Measurements from ENCODE around the gene AK8. TPM values are rescaled to one million over a fixed set of nuclear protein-coding genes. Genes with fewer than 3 reads are reported as not detected.

The AK8 gene
- total RNA-seq, 6 donors from 2014 or later: 0.44 to 8.4 (median 3.6) TPM

GRCh38 chr9:132832171-132832881, 45.8 kb downstream of the AK8 start:
- DNase-seq (no peak), ATAC-seq (ENCODE audit: low FRiP score in 2 of 2) (no peak)
- H3K36me3 ChIP-seq: no peaks in the 10 kb centered on the region
- TF ChIP-seq EP300 (IDR thresholded peaks at IDR 0.05) (no peak), POLR2AphosphoS5 (IDR thresholded peaks at IDR 0.05) (no peak), POLR2A (IDR thresholded peaks at IDR 0.05) (no peak)
- TF ChIP-seq, protein P1, sequence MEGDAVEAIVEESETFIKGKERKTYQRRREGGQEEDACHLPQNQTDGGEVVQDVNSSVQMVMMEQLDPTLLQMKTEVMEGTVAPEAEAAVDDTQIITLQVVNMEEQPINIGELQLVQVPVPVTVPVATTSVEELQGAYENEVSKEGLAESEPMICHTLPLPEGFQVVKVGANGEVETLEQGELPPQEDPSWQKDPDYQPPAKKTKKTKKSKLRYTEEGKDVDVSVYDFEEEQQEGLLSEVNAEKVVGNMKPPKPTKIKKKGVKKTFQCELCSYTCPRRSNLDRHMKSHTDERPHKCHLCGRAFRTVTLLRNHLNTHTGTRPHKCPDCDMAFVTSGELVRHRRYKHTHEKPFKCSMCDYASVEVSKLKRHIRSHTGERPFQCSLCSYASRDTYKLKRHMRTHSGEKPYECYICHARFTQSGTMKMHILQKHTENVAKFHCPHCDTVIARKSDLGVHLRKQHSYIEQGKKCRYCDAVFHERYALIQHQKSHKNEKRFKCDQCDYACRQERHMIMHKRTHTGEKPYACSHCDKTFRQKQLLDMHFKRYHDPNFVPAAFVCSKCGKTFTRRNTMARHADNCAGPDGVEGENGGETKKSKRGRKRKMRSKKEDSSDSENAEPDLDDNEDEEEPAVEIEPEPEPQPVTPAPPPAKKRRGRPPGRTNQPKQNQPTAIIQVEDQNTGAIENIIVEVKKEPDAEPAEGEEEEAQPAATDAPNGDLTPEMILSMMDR (IDR thresholded peaks at IDR 0.05): no peak
- H3K27ac ChIP-seq: no peak overlapping the region
- H3K4me3 ChIP-seq: no peak overlapping the region
- 55 to 67% methylated on average over 9 of the region's 9 CpGs for WGBS, 2 donors
- no peaks in the 10 kb centered on the region for H3K27me3 ChIP-seq
- H3K4me1 ChIP-seq: peaks cover 0 to 5% (median 2%) of the 10 kb centered on the region in 4 donors
- H3K9me3 ChIP-seq: no peaks in the 10 kb centered on the region

GRCh38 chr9:132828201-132828770, 49.8 kb downstream of the AK8 start:
- Histone ChIP-seq H3K36me3 (no peaks in the 10 kb centered on the region), H3K4me3 (no peak overlapping the region), H3K9me3 (no peaks in the 10 kb centered on the region), H3K4me1 (peaks cover 0 to 9% (median 2%) of the 10 kb centered on the region in 4 donors), H3K27ac (no peak overlapping the region), H3K27me3 (no peaks in the 10 kb centered on the region)
- TF ChIP-seq POLR2AphosphoS5 (IDR thresholded peaks at IDR 0.05) (no peak), POLR2A (IDR thresholded peaks at IDR 0.05) (no peak), EP300 (IDR thresholded peaks at IDR 0.05) (no peak)
- TF ChIP-seq, protein P1 (IDR thresholded peaks at IDR 0.05): no peak
- ATAC-seq (ENCODE audit: low FRiP score in 2 of 2) (no peak), DNase-seq (no peak)
- 78 to 84% methylated on average over 13 to 16 of the region's 16 CpGs for WGBS, 2 donors

- no peak for ATAC-seq (ENCODE audit: low FRiP score in 2 of 2)
Observed at GRCh38 chr9:132827366-132827765, 50.7 kb downstream of the AK8 start.

DNA sequence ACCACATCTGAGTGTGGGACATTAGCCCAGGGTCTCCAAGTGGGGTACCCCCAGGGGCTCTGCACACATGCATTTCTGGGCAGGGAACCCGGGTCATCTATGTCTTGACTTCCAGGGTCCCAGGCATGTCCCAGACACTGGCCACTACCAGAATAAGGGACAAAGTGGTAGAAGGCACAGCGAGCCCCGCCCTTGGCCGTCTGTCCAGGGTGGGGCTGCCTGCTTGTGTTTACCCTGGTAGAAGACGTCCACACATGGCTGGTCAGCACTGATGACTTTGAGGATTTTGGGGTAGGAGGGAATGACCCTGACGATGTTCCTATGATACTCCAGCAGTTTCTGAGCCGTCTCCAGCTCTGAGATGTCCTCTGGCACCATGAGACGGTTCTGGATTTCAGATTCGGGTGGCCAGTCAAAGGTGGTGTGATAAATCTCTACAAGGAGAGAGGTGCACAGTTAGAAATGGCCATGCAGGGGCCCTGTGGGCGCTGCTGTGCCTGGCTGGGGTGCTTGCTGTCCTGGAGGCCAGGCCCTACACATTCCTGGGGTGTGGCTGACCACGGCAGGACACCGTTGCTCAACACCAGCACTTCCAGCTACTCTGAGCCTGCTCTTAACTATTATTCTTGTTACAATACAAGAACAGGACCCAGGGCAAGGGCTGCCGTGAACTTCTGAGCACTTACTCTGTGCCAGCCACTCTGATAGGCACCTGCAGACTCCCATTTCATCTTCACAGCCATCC, 51.3 kb downstream of the AK8 start:
- peak; percentile 49 to 89 for ATAC-seq (ENCODE audit: low FRiP score in 2 of 2)
- H3K4me3 ChIP-seq: no peak overlapping the region
- H3K4me1 ChIP-seq: peaks cover 0 to 9% (median 2%) of the 10 kb centered on the region in 4 donors
- peak overlapping the region in 1 of 4 donors; percentile 32 for H3K27ac ChIP-seq
- no peaks in the 10 kb centered on the region for H3K36me3 ChIP-seq
- WGBS, 2 donors: 72 to 86% methylated on average over 9 to 13 of the region's 13 CpGs
- no peaks in the 10 kb centered on the region for H3K9me3 ChIP-seq
- TF ChIP-seq, protein P1 (IDR thresholded peaks at IDR 0.05): no peak
- TF ChIP-seq POLR2A (IDR thresholded peaks at IDR 0.05) (no peak), POLR2AphosphoS5 (IDR thresholded peaks at IDR 0.05) (no peak), EP300 (IDR thresholded peaks at IDR 0.05) (no peak)
- DNase-seq: peak in 1 of 2 donors; percentile 91
- H3K27me3 ChIP-seq: no peaks in the 10 kb centered on the region

More at GRCh38 chr9:132827366-132827765, 50.7 kb downstream of the AK8 start:
- Histone ChIP-seq H3K27ac (peak overlapping the region in 1 of 4 donors; percentile 28), H3K4me1 (peaks cover 0 to 9% (median 2%) of the 10 kb centered on the region in 4 donors), H3K27me3 (no peaks in the 10 kb centered on the region), H3K9me3 (no peaks in the 10 kb centered on the region), H3K4me3 (no peak overlapping the region), H3K36me3 (no peaks in the 10 kb centered on the region)
- no peak for DNase-seq
- TF ChIP-seq EP300 (IDR thresholded peaks at IDR 0.05) (no peak), POLR2A (IDR thresholded peaks at IDR 0.05) (no peak), POLR2AphosphoS5 (IDR thresholded peaks at IDR 0.05) (no peak)
- WGBS, 2 donors: 72 to 90% methylated on average over 3 to 5 of the region's 5 CpGs

GRCh38 chr9:132826131-132826530, 52.0 kb downstream of the AK8 start:
- Histone ChIP-seq H3K36me3 (no peaks in the 10 kb centered on the region), H3K4me3 (no peak overlapping the region), H3K27ac (no peak overlapping the region), H3K4me1 (peaks cover 0 to 9% (median 2%) of the 10 kb centered on the region in 4 donors), H3K9me3 (no peaks in the 10 kb centered on the region), H3K27me3 (no peaks in the 10 kb centered on the region)
- ATAC-seq (ENCODE audit: low FRiP score in 2 of 2) (no peak), DNase-seq (no peak)
- TF ChIP-seq, protein P1 (IDR thresholded peaks at IDR 0.05): no peak
- TF ChIP-seq POLR2A (IDR thresholded peaks at IDR 0.05) (no peak), POLR2AphosphoS5 (IDR thresholded peaks at IDR 0.05) (no peak), EP300 (IDR thresholded peaks at IDR 0.05) (no peak)
- 82 to 90% methylated on average over 12 of the region's 12 CpGs for WGBS, 2 donors
